GM18519 (cell line): ENCODE results near the gene COL17A1.

Source experiments
- ATAC-seq: cut with Tn5 transposase; IDR thresholded peaks from one replicate; pipeline ENCODE4 v1.9.1; 2021; ENCODE audit warnings: mild to moderate bottlenecking, moderate library complexity; ENCODE audit not compliant: unreplicated experiment, low FRiP score

The COL17A1 gene

GRCh38 chr10:104035194-104036068 is 50.2 kb downstream of the COL17A1 start:
- no peak for ATAC-seq

- ATAC-seq = no peak
Observed at GRCh38 chr10:104034401-104035193, 51.1 kb downstream of the COL17A1 start.

DNA sequence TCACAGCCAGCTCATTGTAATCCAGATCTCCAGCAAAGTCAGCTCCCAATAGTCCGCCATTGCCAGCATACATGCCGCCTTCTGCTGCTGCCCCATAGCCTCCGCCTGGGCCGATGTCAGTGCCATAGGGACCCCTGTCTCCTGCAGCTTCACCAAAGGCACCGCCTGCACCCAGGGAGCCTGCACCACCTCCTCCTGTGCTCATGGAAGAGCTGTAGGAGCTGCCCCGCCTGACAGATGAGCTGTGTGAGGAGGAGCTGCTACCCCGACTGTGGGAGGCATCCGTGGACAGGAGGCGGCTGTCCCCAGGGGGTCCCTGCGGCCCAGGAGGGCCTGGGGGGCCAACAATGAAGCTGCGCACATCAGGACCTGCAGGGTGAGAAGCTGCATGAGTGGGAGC is 51.7 kb downstream of the COL17A1 start:
- no peak for ATAC-seq

GRCh38 chr10:104033401-104033930 is 52.2 kb downstream of the COL17A1 start:
- no peak for ATAC-seq

DNA sequence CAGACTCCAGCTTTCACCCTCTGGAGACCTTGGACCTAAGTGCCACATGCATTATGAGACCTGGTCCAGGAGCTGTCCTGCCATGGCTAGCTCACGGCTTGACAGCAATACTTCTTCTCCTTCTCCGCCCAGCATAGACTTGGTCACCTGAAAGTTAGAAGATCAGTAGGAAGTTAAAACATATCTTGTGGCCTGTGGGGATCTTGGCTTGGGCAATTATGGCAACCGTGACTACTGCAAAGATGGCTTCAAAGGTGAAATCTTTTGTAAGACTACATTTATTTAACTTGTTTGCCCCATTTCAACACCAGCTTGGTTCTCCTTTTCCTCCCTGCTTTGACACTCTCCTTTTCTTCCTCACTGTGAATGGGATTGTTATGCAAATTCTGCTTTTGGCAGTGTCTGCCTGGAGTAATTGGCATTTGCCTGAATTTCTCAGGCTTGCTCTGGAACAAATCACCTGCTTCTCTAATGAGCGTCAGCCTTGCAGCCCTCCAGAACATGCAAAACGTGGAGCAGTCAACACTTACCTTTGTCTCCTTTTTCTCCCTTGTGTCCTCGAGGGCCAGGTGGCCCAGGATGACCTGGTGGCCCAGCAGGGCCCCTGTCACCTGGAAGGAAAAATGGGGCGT is 53.4 kb downstream of the COL17A1 start:
- ATAC-seq = no peak

GRCh38 chr10:104031631-104032030 is 54.0 kb downstream of the COL17A1 start:
- ATAC-seq = no peak

DNA sequence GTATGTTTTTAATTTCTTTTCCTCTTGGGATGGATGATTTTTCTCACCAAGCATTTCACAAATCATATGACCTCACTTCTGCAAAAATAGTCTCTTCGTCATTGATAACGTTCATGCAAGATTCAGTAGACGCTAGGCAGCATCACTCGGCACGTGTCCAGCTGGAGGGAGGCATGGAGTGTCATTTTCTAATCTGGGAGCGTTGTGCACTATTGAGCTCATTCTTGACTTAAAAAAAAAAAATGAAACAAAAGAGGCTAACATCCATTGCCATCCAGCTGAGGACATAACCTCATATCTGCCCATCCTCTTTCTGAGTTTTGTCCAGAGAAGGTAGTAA is 56.2 kb downstream of the COL17A1 start:
- ATAC-seq = no peak

GRCh38 chr10:104028823-104029520 is 56.7 kb downstream of the COL17A1 start:
- no peak for ATAC-seq

DNA sequence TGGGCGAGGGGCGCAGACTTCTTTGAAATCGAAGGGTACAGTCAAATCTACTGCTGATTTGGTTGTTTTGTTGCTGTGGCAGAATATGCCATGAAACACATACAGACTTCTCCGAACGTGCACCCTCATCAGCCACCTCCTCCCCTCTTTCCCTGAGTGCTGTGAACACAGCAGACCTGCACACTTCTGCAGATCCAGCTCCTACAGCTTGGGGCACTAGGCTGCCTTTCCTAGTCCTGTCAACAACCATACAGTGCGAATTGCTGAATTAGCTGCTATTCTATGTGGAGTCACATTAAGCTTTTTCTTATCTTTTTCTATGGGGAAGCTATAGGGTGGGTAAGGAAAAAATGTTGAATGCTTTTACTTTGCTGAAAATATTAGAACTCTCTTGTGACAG is 57.5 kb downstream of the COL17A1 start:
- ATAC-seq = no peak

GRCh38 chr10:104026762-104027161 is 58.9 kb downstream of the COL17A1 start:
- no peak for ATAC-seq

DNA sequence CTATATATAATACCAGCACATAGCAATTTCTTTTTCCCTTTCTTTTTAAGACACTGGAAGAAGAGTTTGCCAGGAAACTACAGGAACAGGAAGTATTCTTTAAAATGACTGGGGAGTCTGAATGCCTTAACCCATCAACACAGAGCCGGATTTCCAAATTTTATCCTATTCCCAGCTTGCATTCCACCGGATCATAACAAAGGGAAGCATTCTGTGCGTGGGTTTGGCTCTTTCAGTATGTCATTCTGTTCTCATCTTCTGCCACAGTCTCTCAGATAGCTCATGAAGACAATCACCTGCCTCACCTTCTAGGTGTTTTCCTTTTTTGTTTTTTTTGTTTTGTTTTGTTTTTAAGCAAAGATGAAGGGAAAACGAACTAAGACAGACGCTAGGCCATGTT is 60.2 kb downstream of the COL17A1 start:
- ATAC-seq = no peak

DNA sequence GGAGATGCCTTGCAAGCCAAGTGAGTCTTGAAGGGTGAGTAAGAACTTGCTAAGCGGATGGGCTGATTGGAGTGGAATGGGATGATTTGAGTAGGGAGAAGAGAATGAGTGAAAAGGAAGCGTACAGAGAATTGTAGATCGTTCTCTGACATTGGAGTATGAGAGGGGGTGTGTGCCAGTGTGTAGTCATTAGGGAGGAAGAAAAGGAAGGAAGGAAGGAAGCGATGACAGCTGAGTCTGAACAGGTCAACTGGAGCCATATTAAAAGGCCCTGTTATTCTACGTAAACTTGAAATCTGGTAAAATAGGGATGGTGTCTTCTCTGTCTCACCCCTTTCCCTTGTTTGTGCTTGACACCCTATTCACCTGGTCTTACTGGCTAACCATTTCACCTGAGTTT is 63.7 kb downstream of the COL17A1 start:
- ATAC-seq = no peak

- no peak for ATAC-seq
Observed at GRCh38 chr10:104021246-104021645, 64.4 kb downstream of the COL17A1 start.

- ATAC-seq = no peak
Observed at GRCh38 chr10:104020020-104020419, 65.7 kb downstream of the COL17A1 start.

GRCh38 chr10:104018471-104018870 is 67.2 kb downstream of the COL17A1 start:
- ATAC-seq = no peak

DNA sequence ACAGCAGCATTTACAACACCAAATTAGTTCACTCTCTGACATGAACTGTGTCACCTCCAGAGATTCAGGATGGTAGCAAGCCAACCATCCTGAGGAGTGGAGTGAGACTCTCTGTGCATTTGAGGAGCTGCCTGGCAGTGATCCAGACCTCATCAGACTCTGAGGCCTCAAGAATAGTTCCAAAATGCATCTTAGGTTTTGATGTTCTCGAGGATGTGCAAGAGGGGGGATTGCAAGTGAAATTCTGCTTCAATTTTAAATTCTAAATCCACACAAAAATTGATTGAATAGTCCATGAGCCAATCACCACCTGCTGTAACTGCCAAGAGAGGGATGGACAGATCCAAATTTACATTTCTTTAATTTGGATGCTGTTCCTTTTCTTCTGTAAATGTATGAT is 69.0 kb downstream of the COL17A1 start:
- no peak for ATAC-seq

GRCh38 chr10:104014176-104014575 is 71.5 kb downstream of the COL17A1 start:
- no peak for ATAC-seq

- ATAC-seq = no peak
Observed at GRCh38 chr10:104013489-104013888, 72.2 kb downstream of the COL17A1 start.

DNA sequence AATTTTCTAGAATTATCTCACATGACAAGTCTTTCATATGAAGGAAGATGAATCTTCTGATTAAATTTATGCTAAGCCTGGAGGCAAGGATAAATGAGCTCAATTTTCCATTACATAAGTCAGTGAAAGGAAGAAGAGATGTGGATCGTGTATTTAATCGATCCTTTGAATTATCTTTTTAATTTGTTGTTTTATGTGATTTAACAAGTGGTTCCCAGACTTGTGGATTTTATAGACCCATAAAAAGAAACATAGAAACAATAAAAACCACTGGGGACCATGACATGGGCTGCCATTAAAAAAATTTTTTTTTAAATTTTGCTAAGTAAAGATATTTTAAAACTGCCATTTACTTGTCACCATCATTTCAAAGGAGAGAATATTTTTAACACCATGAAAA is 73.8 kb downstream of the COL17A1 start:
- no peak for ATAC-seq

- ATAC-seq = no peak
Observed at GRCh38 chr10:104005172-104005863, 80.4 kb downstream of the COL17A1 start.
